ENCODE measurements around the gene PAK4.

DNA sequence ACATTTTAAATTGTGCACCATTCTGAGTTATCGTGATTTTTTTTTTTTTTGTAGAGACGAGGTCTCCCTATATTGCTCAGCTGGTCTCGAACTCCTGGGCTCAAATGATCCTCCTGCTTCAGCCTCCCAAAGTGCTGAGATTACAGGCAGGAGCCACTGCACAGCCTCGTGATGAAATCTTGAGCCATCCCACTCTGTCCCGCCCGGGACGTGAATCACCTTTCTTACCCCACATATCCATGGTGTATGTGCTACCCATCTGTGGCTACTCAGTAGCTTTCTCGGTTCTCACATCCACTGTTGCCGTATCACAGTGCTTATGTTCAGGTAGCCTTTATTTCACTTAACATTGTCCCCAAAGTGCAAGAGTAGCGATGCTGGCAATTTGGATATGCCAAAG, 26.5 kb downstream of the PAK4 start:
- TF ChIP-seq, protein P1, sequence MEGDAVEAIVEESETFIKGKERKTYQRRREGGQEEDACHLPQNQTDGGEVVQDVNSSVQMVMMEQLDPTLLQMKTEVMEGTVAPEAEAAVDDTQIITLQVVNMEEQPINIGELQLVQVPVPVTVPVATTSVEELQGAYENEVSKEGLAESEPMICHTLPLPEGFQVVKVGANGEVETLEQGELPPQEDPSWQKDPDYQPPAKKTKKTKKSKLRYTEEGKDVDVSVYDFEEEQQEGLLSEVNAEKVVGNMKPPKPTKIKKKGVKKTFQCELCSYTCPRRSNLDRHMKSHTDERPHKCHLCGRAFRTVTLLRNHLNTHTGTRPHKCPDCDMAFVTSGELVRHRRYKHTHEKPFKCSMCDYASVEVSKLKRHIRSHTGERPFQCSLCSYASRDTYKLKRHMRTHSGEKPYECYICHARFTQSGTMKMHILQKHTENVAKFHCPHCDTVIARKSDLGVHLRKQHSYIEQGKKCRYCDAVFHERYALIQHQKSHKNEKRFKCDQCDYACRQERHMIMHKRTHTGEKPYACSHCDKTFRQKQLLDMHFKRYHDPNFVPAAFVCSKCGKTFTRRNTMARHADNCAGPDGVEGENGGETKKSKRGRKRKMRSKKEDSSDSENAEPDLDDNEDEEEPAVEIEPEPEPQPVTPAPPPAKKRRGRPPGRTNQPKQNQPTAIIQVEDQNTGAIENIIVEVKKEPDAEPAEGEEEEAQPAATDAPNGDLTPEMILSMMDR (IDR thresholded peaks at IDR 0.05; ENCODE audit: low read depth, low read length), result no peak
- TF ChIP-seq, protein P2, sequence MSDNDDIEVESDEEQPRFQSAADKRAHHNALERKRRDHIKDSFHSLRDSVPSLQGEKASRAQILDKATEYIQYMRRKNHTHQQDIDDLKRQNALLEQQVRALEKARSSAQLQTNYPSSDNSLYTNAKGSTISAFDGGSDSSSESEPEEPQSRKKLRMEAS (IDR thresholded peaks at IDR 0.05; ENCODE audit: low read depth, low read length), result no peak

All from NB4 (cell line).